NB4 (cell line): ENCODE measurements around the gene KLHL25.

Experiments
- MYC ChIP-seq: IDR thresholded peaks from 2 replicates; pipeline ENCODE4 v1.6.1; 2011; ENCODE audit warnings: low read depth, low read length
- POLR2A ChIP-seq: IDR thresholded peaks from 2 replicates; pipeline ENCODE4 v1.6.1; 2011; ENCODE audit warnings: mild to moderate bottlenecking; ENCODE audit not compliant: insufficient read length; ENCODE audit errors: extremely low read depth
- TF ChIP-seq, protein P1 (sequence below): IDR thresholded peaks from one replicate; pipeline ENCODE4 v1.5.1; 2012; ENCODE audit warnings: low read depth, low read length
- TF ChIP-seq, protein P2 (sequence below): IDR thresholded peaks from 2 replicates; pipeline ENCODE4 v1.6.1; 2011; ENCODE audit warnings: low read depth, low read length

DNA sequence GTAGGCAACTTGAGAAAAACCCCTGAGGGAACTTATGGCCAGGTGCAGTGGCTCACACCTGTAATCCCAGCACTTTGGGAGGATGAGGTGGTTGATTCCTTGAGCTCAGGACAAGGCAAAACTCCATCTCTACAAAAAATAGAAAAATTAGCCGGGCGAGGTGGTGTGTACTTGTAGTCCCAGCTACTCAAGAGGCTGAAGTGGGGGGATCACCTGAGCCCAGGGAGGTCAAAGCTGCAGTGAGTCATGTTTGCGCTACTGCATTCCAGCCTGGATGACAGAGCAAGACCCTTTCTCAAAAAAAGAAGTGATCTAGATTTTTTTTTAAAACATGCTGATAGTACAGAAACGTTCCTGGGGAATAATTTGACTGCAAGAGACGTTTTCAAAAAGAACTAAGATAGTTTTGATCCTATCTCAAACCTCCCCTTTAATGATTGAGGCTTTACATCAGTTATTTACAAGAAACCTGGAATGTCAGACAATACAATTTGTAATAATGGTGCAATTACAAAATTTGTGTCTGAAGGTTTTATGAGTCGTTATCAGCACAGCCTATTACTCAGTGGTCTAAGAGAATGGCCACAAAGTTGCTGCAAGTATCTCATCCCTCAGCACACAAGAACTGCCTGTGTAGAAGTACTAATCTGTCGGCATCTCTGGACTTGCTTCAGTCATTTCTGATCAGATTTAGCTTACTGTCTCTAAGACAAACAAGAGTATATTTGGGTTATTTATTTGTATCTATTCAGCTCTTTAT lies 32.2 kb upstream of the KLHL25 start:
- TF ChIP-seq POLR2A (no peak), MYC (no peak)
- TF ChIP-seq, protein P1, sequence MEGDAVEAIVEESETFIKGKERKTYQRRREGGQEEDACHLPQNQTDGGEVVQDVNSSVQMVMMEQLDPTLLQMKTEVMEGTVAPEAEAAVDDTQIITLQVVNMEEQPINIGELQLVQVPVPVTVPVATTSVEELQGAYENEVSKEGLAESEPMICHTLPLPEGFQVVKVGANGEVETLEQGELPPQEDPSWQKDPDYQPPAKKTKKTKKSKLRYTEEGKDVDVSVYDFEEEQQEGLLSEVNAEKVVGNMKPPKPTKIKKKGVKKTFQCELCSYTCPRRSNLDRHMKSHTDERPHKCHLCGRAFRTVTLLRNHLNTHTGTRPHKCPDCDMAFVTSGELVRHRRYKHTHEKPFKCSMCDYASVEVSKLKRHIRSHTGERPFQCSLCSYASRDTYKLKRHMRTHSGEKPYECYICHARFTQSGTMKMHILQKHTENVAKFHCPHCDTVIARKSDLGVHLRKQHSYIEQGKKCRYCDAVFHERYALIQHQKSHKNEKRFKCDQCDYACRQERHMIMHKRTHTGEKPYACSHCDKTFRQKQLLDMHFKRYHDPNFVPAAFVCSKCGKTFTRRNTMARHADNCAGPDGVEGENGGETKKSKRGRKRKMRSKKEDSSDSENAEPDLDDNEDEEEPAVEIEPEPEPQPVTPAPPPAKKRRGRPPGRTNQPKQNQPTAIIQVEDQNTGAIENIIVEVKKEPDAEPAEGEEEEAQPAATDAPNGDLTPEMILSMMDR: no peak
- TF ChIP-seq, protein P2, sequence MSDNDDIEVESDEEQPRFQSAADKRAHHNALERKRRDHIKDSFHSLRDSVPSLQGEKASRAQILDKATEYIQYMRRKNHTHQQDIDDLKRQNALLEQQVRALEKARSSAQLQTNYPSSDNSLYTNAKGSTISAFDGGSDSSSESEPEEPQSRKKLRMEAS: no peak
